ENCODE measurements around the gene IL21.
A peak's percentile ranks its signal among the peaks of the same experiment; 100 is the strongest.
"Not testable (repeated sequence)": the region's sequence is repeated elsewhere in the genome, so short reads cannot be mapped to it uniquely, and the experiment has no call there.

Gene IL21

GRCh38 chr4:122577189-122577553, 43.7 kb downstream of the IL21 start:
- DNase-seq, result no peak

DNA sequence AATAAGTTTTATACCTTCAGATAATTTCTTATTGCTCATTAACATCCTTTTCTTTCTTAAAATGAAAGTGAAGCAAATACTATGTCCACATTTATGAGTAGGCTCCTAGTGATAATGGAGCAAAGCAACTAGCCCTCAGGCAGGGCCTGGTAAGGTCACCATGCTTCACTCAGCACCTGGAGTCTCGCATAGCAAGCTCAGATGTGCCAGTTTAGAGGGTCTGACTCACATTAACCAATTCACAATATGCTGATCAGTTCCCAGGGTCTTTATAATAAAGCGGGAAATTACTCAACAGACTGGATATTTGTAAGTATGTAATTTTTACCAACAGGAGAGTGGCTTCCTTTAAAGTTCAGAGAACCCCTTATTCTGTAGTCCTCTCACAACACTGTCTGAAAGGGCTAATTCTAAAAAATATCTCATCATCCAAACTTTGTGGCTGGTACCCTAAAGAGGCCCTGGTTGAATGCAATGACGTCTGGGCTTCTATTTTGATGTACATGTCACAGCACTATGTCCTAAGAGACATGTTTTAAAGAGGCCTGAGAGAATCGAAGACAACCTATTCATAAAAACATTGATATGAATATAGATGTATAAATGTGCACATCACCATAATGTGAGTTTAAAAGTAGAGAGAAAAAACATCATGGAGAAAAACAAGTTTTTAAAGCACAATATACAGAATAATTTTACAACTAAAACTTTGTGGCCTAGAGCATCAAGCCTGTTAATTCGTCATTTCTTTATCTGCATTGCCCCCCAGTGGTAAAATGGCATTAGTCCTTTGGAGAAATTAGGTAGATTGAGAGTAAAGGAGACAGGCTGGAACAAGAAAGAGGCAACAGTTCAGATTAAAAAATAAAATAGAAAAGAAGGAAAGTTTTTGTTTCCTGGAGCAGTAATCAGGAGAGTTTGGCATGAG, 44.3 kb downstream of the IL21 start:
- peak; percentile 79 for DNase-seq

GRCh38 chr4:122574347-122574746, 46.5 kb downstream of the IL21 start:
- DNase-seq, result not testable (repeated sequence)

DNA sequence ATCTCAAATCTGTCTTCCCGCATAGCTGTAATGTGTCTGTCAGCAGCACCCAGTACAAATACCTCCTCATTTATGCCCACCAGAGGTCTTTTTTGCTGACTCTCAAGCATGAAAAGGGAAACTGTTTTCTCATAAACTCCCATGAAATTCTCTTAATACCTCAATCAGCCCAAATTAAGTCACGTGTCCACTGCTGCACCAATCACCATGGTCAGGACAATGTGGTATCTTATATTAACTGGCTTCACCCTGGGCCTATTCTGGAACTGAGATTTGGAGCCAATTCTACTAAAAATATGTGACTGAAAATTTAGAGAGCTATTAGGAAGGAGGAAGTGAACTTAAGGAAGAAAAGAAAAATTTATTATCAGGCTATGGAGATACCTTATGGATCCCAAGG, 58.4 kb downstream of the IL21 start:
- no peak for DNase-seq

All from hematopoietic multipotent progenitor cell treated with erythropoietin and hydrocortisone succinate and interleukin-3 and kit ligand, for 4 days (in vitro differentiated cells).